Mucosa of descending colon (tissue), 3 donors: ENCODE measurements around the gene SLC25A13. TPM values are rescaled to one million over a fixed set of nuclear protein-coding genes. Genes with fewer than 3 reads are reported as not detected.

Experiments used
- ATAC-seq: fragments of 200-7000 bp; cut with Tn5 transposase; one replicate; pipeline ENCODE4 v1.9.1; 2020; ENCODE audit warnings: mild to moderate bottlenecking, moderate library complexity
- DNase-seq, 3 donors: peaks; one replicate each; pipeline ENCODE4 v3.0.0-alpha.2; 2020
- H3K36me3 ChIP-seq: fragments of 200-600 bp; one replicate; pipeline ENCODE4 v1.8.0; 2021; ENCODE audit warnings: low read depth, mild to moderate bottlenecking
- H3K4me1 ChIP-seq: fragments of 200-600 bp; one replicate; pipeline ENCODE4 v1.8.0; 2021; ENCODE audit warnings: low read depth, mild to moderate bottlenecking
- H3K4me3 ChIP-seq: fragments of 200-600 bp; one replicate; pipeline ENCODE4 v1.8.0; 2021; ENCODE audit warnings: mild to moderate bottlenecking
- H3K9me3 ChIP-seq: fragments of 200-600 bp; one replicate; pipeline ENCODE4 v1.8.0; 2021; ENCODE audit warnings: mild to moderate bottlenecking
- CTCF ChIP-seq: fragments of 200-600 bp; IDR thresholded peaks from one replicate; pipeline ENCODE4 v1.8.0; 2022; ENCODE audit warnings: antibody characterized with exemption, mild to moderate bottlenecking
- intact Hi-C, 2 donors: fragments of 100-400 bp; cut with DNase I in 1 of 2; cut with micrococcal nuclease in 1 of 2; formaldehyde crosslinking; loops; one replicate each; pipeline versions ENCODE4 v1.11.0 to v1.11.1; 2022; cut with DNase I, micrococcal nuclease
- total RNA-seq, 3 donors: library from RNA; stranded (reverse); fragmentation: NEBNext Ultra II Directional in 2 of 3; extraction: Animal tissue kit (Norgen Biotek cat#: 25700) in 2 of 3; gene quantifications; one replicate each; pipeline versions ENCODE4 v1.2.1 to v1.2.4, GENCODE V29; 2021 to 2023
- donor health status: DM: no; HTN: no; CAD: no; lungs with moderate emphysema.
- donor health status: DM: no; HTN: no; CAD: no.
- donor health status: DM: no; HTN: yes; CAD: no.

The SLC25A13 gene
- total RNA-seq, 3 donors from 2014 or later = 33.5 to 65.1 (median 42.7) TPM

GRCh38 chr7:96089511-96089910, 232.4 kb downstream of the SLC25A13 start:
- H3K4me1 ChIP-seq = no peaks in the 10 kb centered on the region
- intact Hi-C loops = no loop called here
- no peaks in the 10 kb centered on the region for H3K36me3 ChIP-seq
- TF ChIP-seq CTCF = no peak
- no peak overlapping the region for H3K4me3 ChIP-seq
- DNase-seq (no peak), ATAC-seq (no peak)
- H3K9me3 ChIP-seq = no peaks in the 10 kb centered on the region

- Histone ChIP-seq H3K4me3 (no peak overlapping the region), H3K9me3 (no peaks in the 10 kb centered on the region), H3K4me1 (no peaks in the 10 kb centered on the region), H3K36me3 (no peaks in the 10 kb centered on the region)
- ATAC-seq (no peak), DNase-seq (no peak)
- intact Hi-C loops = no loop called here
- no peak for TF ChIP-seq CTCF
Measured at GRCh38 chr7:96088579-96088978, 233.3 kb downstream of the SLC25A13 start.

GRCh38 chr7:96085953-96086352, 235.9 kb downstream of the SLC25A13 start:
- Histone ChIP-seq H3K9me3 (no peaks in the 10 kb centered on the region), H3K4me3 (no peak overlapping the region), H3K36me3 (no peaks in the 10 kb centered on the region), H3K4me1 (no peaks in the 10 kb centered on the region)
- no peak for ATAC-seq
- TF ChIP-seq CTCF = no peak
- DNase-seq = no peak
- intact Hi-C loops = no loop called here

GRCh38 chr7:96084881-96085553, 236.9 kb downstream of the SLC25A13 start:
- Histone ChIP-seq H3K4me3 (no peak overlapping the region), H3K36me3 (no peaks in the 10 kb centered on the region), H3K4me1 (no peaks in the 10 kb centered on the region), H3K9me3 (no peaks in the 10 kb centered on the region)
- no peak for TF ChIP-seq CTCF
- DNase-seq = no peak
- ATAC-seq = no peak
- intact Hi-C loops = no loop called here

GRCh38 chr7:96080027-96080426, 241.9 kb downstream of the SLC25A13 start:
- ATAC-seq (no peak), DNase-seq (no peak)
- no peak overlapping the region for H3K4me3 ChIP-seq
- TF ChIP-seq CTCF = no peak
- H3K36me3 ChIP-seq = no peaks in the 10 kb centered on the region
- intact Hi-C loops = no loop called here
- H3K9me3 ChIP-seq = no peaks in the 10 kb centered on the region
- H3K4me1 ChIP-seq = peaks cover 4% of the 10 kb centered on the region

GRCh38 chr7:96076350-96076707, 245.6 kb downstream of the SLC25A13 start:
- intact Hi-C loops = loop anchor here (5.0 to 10.0 kb wide), 2 partner anchors 948 to 951 kb away; partner anchors contain the start of gene DLX5 (in 1 of the 2)
- DNase-seq (no peak), ATAC-seq (no peak)
- TF ChIP-seq CTCF = no peak
- no peaks in the 10 kb centered on the region for H3K9me3 ChIP-seq
- H3K4me1 ChIP-seq = peaks cover 4% of the 10 kb centered on the region
- H3K4me3 ChIP-seq = no peak overlapping the region
- H3K36me3 ChIP-seq = no peaks in the 10 kb centered on the region
